ENCODE data around the gene BTBD7. TPM values are rescaled to one million over a fixed set of nuclear protein-coding genes. Genes with fewer than 3 reads are reported as not detected.

The BTBD7 gene
- total RNA-seq, 2 donors from 2014 or later, result 42.8 to 48.6 TPM

DNA sequence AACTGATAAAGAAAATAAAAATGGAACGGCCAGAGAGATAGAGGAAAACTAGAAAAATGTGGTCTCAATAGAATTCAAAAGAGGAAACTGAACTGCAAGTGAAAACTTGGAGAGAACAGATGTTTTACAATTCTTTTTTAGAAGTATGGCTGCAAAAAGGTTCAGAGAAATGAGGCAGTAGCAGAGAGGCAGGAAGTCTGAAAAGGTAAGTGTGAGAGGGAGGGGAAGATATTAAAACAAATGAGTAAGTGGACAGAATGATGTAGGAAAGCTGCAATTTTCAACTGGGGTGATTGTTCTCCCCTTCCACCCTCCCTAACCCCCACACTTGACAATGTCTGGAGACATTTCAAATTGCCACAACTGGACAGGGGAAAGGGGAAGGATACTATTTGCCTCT, 12.9 kb downstream of the BTBD7 start:
- H3K4me1 ChIP-seq (ENCODE audit: control insufficient read depth, insufficient read depth, low read length), result no peaks in the 10 kb centered on the region
- H3K36me3 Mint-ChIP-seq (ENCODE audit: low read depth), result peaks cover 24% of the 10 kb centered on the region
- no peak overlapping the region for H3K27ac ChIP-seq (ENCODE audit: low read depth, low read length)
- TF ChIP-seq, protein P1, sequence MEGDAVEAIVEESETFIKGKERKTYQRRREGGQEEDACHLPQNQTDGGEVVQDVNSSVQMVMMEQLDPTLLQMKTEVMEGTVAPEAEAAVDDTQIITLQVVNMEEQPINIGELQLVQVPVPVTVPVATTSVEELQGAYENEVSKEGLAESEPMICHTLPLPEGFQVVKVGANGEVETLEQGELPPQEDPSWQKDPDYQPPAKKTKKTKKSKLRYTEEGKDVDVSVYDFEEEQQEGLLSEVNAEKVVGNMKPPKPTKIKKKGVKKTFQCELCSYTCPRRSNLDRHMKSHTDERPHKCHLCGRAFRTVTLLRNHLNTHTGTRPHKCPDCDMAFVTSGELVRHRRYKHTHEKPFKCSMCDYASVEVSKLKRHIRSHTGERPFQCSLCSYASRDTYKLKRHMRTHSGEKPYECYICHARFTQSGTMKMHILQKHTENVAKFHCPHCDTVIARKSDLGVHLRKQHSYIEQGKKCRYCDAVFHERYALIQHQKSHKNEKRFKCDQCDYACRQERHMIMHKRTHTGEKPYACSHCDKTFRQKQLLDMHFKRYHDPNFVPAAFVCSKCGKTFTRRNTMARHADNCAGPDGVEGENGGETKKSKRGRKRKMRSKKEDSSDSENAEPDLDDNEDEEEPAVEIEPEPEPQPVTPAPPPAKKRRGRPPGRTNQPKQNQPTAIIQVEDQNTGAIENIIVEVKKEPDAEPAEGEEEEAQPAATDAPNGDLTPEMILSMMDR (conservative IDR thresholded peaks at IDR 0.05), result no peak
- H3K9me3 Mint-ChIP-seq, result peaks cover 6% of the 10 kb centered on the region
- no peak overlapping the region for H3K4me3 Mint-ChIP-seq
- no peak overlapping the region for H3K27ac Mint-ChIP-seq
- no peaks in the 10 kb centered on the region for H3K27me3 ChIP-seq (ENCODE audit: control insufficient read depth, insufficient read depth, low read length, poor library complexity, severe bottlenecking)
- WGBS, 2 experiments (ENCODE audit: insufficient coverage in 1 of 2, insufficient read length in 1 of 2), result 94 to 97% methylated on average over 1 of the region's 1 CpG
- no peak for DNase-seq
- no peak overlapping the region for H3K4me3 ChIP-seq (ENCODE audit: low read length)
- H3K27me3 Mint-ChIP-seq (ENCODE audit: insufficient read depth), result no peaks in the 10 kb centered on the region
- peaks cover 12% of the 10 kb centered on the region for H3K9me3 ChIP-seq (ENCODE audit: control insufficient read depth, low read length)
- H3K36me3 ChIP-seq (ENCODE audit: control insufficient read depth, insufficient read depth, low read length), result peaks cover 45% of the 10 kb centered on the region
- H3K9ac ChIP-seq (ENCODE audit: extremely low read depth, low read length, poor library complexity, severe bottlenecking), result no peak overlapping the region
- peaks cover 28% of the 10 kb centered on the region for H3K4me1 Mint-ChIP-seq

DNA sequence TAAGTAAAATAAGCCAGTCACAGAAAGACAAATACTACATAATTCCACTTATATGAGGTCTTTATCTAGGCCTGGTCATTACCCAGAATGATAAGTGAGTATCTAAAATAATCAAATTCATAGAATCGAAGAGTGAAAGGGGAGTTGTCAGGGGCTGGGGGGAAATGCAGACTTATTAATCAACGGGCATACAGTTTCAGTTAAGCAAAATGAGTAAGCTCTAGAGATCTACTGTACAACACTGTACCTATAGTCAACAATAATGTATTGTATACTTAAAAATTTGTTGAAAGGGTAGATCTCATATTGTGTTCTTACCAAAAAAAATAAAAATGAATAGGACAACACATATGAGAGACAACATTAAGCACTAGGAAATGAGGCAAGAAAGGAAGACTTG, 13.3 kb downstream of the BTBD7 start:
- Histone ChIP-seq H3K9ac (ENCODE audit: extremely low read depth, low read length, poor library complexity, severe bottlenecking) (no peak overlapping the region), H3K4me3 (ENCODE audit: low read length) (no peak overlapping the region), H3K9me3 (ENCODE audit: control insufficient read depth, low read length) (peaks cover 12% of the 10 kb centered on the region), H3K27me3 (ENCODE audit: control insufficient read depth, insufficient read depth, low read length, poor library complexity, severe bottlenecking) (no peaks in the 10 kb centered on the region), H3K27ac (ENCODE audit: low read depth, low read length) (no peak overlapping the region), H3K4me1 (ENCODE audit: control insufficient read depth, insufficient read depth, low read length) (no peaks in the 10 kb centered on the region), H3K36me3 (ENCODE audit: control insufficient read depth, insufficient read depth, low read length) (peaks cover 41% of the 10 kb centered on the region)
- no peaks in the 10 kb centered on the region for H3K27me3 Mint-ChIP-seq (ENCODE audit: insufficient read depth)
- peaks cover 6% of the 10 kb centered on the region for H3K9me3 Mint-ChIP-seq
- H3K36me3 Mint-ChIP-seq (ENCODE audit: low read depth), result peaks cover 20% of the 10 kb centered on the region
- H3K4me1 Mint-ChIP-seq, result peaks cover 28% of the 10 kb centered on the region
- DNase-seq, result no peak
- 93% methylated on average over 2 of the region's 2 CpGs; no CpG with 5 or more reads in 1 of the 2 experiments for WGBS, 2 experiments (ENCODE audit: insufficient coverage in 1 of 2, insufficient read length in 1 of 2)
- H3K27ac Mint-ChIP-seq, result no peak overlapping the region
- TF ChIP-seq, protein P1 (conservative IDR thresholded peaks at IDR 0.05), result no peak
- H3K4me3 Mint-ChIP-seq, result no peak overlapping the region

DNA sequence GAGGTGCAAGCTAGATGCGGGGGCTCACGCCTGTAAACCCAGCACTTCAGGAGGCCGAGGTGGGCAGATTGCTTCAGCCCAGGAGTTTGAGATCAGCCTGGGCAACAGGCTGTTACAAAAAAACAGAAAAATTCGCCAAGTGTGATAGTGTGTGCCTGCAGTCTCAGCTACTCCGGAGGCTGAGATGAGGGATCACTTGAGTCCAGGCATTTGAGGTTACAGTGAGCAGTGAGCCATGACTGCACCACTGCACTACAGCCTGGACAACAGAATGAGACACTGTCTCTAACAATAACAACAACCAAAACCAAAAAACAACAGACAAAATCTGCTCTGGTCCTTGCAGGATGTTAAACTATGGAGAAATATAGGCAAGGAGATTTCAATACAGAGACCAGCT, 13.9 kb downstream of the BTBD7 start:
- no peaks in the 10 kb centered on the region for H3K4me1 ChIP-seq (ENCODE audit: control insufficient read depth, insufficient read depth, low read length)

More for the DNA sequence above, 13.9 kb downstream of the BTBD7 start:
- WGBS, 2 experiments (ENCODE audit: insufficient coverage in 1 of 2, insufficient read length in 1 of 2), result 76 to 77% methylated on average over 5 of the region's 5 CpGs
- no peaks in the 10 kb centered on the region for H3K27me3 ChIP-seq (ENCODE audit: control insufficient read depth, insufficient read depth, low read length, poor library complexity, severe bottlenecking)
- Mint-ChIP-seq H3K36me3 (ENCODE audit: low read depth) (peaks cover 17% of the 10 kb centered on the region), H3K4me1 (peaks cover 28% of the 10 kb centered on the region), H3K27ac (peak overlapping the region; percentile 16), H3K4me3 (no peak overlapping the region), H3K9me3 (peaks cover 6% of the 10 kb centered on the region), H3K27me3 (ENCODE audit: insufficient read depth) (no peaks in the 10 kb centered on the region)
- H3K4me3 ChIP-seq (ENCODE audit: low read length), result no peak overlapping the region
- no peak overlapping the region for H3K27ac ChIP-seq (ENCODE audit: low read depth, low read length)
- peaks cover 35% of the 10 kb centered on the region for H3K36me3 ChIP-seq (ENCODE audit: control insufficient read depth, insufficient read depth, low read length)
- H3K9me3 ChIP-seq (ENCODE audit: control insufficient read depth, low read length), result peaks cover 12% of the 10 kb centered on the region
- DNase-seq, result no peak
- H3K9ac ChIP-seq (ENCODE audit: extremely low read depth, low read length, poor library complexity, severe bottlenecking), result no peak overlapping the region
- TF ChIP-seq, protein P1 (conservative IDR thresholded peaks at IDR 0.05), result no peak
